GM12875 (cell line): ENCODE results near the gene FSTL3.
A peak's percentile ranks its signal among the peaks of the same experiment; 100 is the strongest.

Experiments used
- H3K4me3 ChIP-seq: one replicate; pipeline ENCODE4 v1.5.1; 2011; ENCODE audit warnings: low read depth, low read length, control low read depth
- TF ChIP-seq, protein P1 (sequence below): IDR thresholded peaks from 2 replicates; pipeline ENCODE4 v1.5.1; 2011; ENCODE audit warnings: low read depth, mild to moderate bottlenecking, control low read depth, inconsistent platforms, low read length, moderate library complexity, borderline replicate concordance; ENCODE audit not compliant: insufficient read depth

Gene FSTL3

GRCh38 chr19:633786-634639, 42.2 kb upstream of the FSTL3 start:
- peak overlapping the region; percentile 72 for H3K4me3 ChIP-seq
- TF ChIP-seq, protein P1, sequence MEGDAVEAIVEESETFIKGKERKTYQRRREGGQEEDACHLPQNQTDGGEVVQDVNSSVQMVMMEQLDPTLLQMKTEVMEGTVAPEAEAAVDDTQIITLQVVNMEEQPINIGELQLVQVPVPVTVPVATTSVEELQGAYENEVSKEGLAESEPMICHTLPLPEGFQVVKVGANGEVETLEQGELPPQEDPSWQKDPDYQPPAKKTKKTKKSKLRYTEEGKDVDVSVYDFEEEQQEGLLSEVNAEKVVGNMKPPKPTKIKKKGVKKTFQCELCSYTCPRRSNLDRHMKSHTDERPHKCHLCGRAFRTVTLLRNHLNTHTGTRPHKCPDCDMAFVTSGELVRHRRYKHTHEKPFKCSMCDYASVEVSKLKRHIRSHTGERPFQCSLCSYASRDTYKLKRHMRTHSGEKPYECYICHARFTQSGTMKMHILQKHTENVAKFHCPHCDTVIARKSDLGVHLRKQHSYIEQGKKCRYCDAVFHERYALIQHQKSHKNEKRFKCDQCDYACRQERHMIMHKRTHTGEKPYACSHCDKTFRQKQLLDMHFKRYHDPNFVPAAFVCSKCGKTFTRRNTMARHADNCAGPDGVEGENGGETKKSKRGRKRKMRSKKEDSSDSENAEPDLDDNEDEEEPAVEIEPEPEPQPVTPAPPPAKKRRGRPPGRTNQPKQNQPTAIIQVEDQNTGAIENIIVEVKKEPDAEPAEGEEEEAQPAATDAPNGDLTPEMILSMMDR, result no peak

DNA sequence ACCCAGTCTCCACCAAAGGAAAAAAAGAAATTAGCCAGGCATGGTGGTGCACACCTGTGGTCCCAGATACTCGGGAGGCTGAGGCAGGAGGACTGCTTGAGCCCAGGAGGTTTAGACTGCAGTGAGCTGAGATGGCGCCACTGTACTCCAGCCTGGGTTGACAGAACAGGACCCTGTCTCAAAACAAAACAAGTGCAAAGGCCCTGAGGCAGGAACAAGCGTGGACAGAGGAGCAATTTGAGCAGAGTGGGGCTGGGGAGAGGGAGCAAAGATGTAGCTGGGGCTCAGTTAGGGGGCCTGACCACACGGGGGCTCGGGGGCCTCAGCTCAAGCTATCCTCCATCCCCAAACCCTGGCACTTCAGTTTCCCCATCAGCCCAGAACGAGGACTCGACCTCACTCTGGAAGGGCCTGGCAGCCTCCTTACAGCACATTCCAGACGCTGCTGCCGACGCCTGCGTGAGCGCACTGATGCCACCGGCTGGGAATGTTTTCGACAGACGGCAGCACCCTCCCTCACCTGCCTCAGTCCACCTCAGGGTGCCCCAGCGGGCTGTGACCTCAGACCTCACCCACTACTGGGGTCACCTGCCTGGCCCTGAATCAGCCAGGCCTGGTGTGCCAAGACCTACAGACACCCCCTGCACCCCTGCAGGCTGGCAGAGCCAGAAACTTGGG, 41.1 kb upstream of the FSTL3 start:
- H3K4me3 ChIP-seq, result no peak overlapping the region
- TF ChIP-seq, protein P1, result no peak

- H3K4me3 ChIP-seq, result peak overlapping the region; percentile 46
- TF ChIP-seq, protein P1, result no peak
Measured at GRCh38 chr19:638906-639252, 37.3 kb upstream of the FSTL3 start.

- peak within 1 kb of the TSS; percentile 46 for H3K4me3 ChIP-seq
- TF ChIP-seq, protein P1, result no peak
Measured at GRCh38 chr19:639253-640160, 36.7 kb upstream of the FSTL3 start, which contains the start of gene FGF22. FGF22 (plus strand) TSS chr19:639879; CDS start chr19:639926, 47 bp downstream.

DNA sequence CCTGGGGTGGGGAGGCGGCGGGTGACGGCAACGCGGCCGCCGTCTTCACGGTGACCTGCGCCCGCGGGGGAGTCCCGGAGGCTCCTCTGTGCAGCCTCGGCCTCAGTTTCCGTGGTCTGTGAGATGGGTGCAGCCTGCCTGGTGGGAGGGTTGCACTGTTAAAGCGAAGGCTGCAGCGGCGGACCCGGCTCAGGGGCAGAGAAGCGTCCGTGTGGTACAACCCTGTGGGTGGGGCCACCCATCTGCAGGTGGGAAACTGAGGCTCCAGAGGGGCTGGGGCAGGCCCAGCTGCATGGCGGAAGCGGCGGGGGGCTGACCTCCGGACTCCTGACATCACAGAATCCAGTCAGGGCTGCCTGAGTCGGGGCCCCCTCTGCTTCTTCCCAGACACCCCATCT, 36.0 kb upstream of the FSTL3 start:
- TF ChIP-seq, protein P1, result no peak
- no peak overlapping the region for H3K4me3 ChIP-seq

- TF ChIP-seq, protein P1, result no peak
- H3K4me3 ChIP-seq, result no peak overlapping the region
Measured at GRCh38 chr19:640606-641189, 35.5 kb upstream of the FSTL3 start.
